Islet of Langerhans (tissue), 1 donor: ENCODE measurements around the gene PSAPL1.
"Not testable (repeated sequence)": the region's sequence is repeated elsewhere in the genome, so short reads cannot be mapped to it uniquely, and the experiment has no call there.

Source experiments
- FAIRE-seq: peaks from one replicate; lab custom pipeline; 2011; peaks lifted over from hg19 to GRCh38; lab: Jason Lieb, UNC

Gene PSAPL1

GRCh38 chr4:7458066-7458425 lies 23.3 kb upstream of the PSAPL1 start:
- FAIRE-seq, result no peak

DNA sequence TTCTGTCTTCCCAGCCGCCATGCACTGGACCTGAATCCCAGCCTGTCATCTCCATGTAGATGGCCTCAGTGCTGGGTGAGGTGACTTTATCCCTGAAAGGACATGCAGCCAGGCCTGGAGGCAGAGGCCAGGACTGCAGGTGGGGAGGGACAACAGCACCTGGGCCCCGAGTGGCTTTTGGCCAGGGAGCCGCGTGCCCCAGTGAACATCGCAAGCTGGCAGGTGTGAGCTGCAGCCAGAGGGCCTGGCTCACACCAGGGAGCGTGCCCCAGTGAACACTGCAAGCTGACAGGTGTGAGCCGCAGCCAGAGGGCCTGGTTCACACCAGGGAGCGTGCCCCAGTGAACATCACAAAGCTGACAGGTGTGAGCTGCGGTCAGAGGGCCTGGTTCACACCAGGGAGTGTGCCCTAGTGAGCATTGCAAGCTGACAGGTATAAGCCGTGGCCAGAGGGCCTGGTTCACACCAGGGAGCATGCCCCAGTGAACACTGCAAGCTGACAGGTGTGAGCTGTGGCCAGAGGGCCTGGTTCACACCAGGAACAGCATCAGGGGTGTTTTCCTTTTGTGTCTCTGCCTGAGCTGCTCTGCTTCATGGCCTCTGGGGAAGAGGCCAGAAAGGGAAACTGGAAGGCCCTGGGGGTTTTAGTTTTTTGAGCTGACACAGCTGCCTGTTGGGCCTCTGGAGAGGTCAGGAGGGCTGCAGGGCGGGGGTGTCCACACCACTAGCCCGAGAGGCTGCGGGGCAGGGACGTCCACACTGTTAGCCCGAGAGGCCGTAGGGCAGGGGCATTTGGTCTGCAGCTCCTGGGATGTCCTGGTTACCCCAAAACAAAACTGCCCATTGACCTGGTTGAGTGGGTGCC lies 22.7 kb upstream of the PSAPL1 start:
- FAIRE-seq, result no peak

DNA sequence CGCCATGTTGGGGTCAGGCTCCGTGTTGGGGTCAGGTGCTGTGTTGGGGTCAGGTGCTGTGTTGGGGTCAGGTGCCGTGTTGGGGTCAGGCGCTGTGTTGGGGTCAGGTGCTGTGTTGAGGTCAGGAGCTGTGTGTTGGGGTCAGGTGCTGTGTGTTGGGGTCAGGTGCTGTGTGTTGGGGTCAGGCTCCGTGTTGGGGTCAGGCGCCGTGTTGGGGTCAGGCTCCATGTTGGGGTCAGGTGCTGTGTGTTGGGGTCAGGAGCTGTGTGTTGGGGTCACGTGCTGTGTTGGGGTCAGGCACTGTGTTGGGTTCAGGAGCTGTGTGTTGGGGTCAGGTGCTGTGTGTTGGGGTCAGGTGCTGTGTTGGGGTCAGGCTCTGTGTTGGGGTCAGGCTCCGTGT lies 18.1 kb upstream of the PSAPL1 start:
- FAIRE-seq, result not testable (repeated sequence)

DNA sequence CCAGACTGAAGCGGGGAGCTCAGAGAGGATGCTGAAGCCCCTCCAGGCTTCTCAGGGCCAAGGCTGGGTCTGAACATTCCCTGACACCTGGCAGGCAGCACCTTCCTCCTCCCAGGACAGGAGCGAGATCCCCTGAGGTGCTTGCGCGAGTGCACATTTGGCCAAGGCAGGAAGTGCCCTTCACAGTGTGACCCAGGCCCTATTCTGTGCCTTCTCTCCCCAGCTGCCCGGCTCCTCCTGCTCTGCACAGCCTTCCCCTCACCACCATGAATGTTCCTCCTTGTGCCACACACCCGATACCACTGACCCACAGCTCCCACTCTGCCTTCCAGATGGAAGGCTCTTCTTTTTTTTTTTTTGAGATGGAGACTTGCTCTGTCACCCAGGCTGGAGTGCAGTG lies 17.1 kb upstream of the PSAPL1 start:
- no peak for FAIRE-seq

- FAIRE-seq, result no peak
These were observed 16.7 kb upstream of the PSAPL1 start for GRCh38 chr4:7451434-7451789.

DNA sequence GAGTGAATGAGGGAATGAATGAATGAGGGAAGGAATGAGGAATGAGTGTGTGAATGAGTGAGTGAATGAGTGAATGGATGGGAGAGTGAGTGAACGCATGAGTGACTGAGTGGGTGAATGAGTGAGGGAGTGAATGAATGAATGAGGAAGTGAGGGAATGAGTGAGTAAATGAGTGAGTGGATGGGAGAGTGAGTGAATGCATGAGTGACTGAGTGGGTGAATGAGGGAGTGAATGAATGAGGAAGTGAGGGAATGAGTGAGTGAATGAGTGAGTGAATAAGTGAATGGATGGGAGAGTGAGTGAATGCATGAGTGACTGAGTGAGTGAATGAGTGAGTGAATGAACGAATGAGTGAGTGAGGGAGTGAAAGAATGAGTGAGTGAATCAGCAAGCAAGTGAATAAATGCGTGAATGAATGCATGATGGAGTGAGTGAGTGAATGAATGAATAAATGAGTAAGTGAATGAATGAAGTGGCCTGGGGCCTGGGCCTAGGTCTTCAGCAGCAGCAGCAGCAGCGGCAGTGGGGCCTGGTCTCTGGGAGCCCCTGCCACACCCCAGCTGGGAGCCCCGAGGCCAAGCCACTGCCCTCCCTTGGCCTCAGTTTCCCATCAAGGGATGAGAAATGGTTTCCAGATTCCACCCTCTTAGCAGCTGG lies 16.2 kb upstream of the PSAPL1 start:
- no peak for FAIRE-seq

DNA sequence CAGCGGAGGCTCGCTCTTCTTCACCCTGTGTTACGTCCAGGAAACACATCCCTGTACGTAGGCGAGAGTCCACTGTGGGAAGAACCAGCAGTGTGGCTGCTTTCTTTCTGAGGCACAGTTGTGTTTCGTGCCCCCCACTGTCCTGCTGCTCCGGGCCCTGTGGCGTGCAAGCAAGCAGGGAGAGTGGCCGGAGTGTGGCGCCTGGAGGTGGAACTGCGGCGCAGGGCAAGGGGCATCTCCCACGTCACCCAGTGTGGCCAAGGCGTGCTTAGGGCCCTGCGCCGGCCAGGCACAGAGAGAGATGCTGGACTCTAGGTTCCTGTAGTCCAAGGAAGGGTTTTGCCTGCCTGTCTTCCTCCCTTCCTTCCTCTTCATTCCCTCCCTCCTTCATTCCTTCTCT lies 13.3 kb upstream of the PSAPL1 start:
- no peak for FAIRE-seq

DNA sequence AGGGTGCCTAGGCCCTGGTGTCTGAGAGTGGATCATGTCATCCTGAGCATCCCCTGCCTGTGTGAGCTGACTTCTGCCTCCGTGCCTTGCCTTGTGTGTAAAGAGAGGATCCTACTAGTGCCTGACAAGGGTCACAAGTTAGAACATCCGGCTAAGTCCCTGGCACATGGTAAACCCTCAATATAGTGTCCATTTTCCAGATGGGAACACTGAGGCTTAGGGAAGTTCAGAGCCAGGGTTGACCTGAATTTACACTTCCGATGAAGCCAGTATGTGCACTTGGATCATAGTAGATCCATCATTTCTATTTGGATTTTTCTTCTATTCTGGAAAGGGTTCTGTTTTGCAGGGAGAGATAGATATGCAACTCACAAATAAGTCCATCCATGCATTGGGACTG lies 12.5 kb upstream of the PSAPL1 start:
- no peak for FAIRE-seq

DNA sequence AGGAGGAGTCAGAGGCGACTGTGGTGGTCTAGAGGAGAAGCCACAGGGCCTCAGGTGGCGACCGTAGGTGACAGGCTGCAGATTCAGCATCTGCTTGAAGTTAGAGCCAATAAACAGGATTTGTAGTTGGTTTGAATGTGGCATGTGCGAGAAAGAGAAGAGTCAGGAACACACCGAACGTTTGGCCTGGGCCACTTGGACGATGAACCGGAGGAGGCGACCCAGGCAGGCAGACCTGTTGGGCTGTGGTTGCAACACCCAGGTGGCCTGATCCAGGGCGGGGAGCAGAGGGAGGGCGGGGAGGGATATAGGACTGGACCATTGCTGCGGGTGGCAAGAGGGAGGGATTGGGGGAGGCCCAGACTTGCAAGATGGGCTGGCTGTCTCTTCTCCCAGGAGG lies 10.0 kb upstream of the PSAPL1 start:
- FAIRE-seq, result no peak

- FAIRE-seq, result no peak
These were observed 9.6 kb upstream of the PSAPL1 start for GRCh38 chr4:7444314-7444713.

DNA sequence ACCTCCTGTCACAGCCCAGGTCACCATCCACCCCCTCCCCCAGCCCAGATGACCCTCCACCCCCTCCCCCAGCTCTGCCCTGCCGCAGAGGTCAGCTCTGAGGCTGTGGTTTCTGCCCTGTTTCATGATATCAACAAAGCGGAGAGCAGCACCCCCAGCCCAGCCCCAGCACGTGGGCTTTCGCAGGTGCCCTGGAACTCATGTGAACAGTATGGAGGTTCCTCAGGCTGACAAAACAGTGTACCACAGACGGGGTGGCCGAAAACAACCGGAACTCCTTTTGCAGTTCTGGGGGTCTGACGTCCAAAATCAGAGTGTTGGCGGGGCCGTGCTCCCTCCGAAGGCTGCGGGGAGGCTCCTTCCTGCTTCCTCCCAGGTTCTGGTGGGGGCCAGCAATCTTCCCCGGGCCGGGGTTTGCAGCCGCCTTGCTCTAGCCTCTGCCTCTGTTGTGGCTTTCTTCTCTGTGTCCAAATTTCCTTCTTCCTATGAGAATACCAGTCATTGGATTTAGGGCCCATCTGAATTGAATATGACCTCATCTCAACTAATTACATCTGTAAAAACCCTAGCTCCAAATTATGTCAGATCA lies 7.9 kb upstream of the PSAPL1 start:
- FAIRE-seq, result no peak

- no peak for FAIRE-seq
These were observed 6.5 kb upstream of the PSAPL1 start for GRCh38 chr4:7441201-7441600.

- no peak for FAIRE-seq
These were observed 5.0 kb upstream of the PSAPL1 start for GRCh38 chr4:7439699-7440098.

GRCh38 chr4:7436256-7436655 lies 1.5 kb upstream of the PSAPL1 start:
- no peak for FAIRE-seq

DNA sequence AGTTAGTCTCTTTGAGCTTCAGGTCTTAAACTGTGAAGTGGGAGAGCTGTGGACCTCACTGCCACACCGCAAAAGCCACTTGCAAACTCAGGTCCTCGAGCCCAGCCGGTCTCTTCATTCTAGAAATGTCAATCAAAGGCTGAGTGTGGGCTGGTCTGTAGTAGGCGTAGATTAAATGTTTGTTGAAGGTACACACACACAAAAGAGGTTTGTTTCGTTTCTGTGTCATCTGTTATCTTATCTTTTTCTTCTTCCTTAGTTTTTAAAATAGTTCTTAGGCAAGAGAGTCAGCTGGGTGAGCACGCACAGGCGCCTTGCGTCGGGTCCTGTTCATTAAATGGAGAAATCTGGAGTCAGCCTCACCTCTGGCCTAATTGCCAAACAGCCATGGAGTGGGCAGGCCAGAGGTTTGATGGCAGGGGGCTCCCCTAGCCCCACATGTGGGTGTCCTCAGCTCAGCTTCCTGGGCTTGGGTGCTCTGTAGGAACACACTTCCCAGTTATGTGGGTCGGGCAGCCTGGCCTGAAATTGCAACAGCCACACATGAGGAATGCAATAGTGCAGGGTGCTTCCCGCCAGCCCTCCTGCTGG lies 836 bp upstream of the PSAPL1 start:
- FAIRE-seq, result no peak

DNA sequence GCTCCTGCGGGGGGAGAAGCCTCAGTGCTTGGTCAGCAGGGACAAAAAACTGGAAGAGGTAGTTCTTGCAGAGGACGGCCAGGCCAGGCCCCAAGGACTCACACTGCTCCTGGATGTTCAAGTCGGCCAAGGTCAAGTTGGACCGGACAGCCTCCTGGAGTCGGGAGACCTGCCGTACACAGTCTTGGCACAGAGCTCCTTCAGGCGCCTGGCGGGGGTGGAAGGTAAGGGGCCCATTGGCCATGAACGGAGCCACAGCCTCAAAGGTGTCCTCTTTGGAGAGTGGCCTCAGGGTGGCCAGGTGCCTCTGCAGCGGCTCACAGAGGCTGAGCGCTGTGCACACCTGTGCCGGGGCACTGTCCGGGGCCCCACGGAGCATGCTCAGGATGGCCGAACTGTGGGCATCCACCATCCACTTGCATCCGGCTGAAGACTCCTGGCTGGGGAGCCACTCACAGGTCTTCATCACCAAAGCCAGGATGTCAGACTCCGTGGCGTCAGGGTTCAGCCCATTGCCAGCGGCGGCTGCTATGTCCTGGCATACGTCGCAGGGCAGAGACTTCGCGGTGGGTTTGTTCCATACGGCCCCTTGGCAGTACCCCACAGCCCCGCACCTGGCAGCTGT lies 477 bp downstream of the PSAPL1 start:
- FAIRE-seq, result no peak

DNA sequence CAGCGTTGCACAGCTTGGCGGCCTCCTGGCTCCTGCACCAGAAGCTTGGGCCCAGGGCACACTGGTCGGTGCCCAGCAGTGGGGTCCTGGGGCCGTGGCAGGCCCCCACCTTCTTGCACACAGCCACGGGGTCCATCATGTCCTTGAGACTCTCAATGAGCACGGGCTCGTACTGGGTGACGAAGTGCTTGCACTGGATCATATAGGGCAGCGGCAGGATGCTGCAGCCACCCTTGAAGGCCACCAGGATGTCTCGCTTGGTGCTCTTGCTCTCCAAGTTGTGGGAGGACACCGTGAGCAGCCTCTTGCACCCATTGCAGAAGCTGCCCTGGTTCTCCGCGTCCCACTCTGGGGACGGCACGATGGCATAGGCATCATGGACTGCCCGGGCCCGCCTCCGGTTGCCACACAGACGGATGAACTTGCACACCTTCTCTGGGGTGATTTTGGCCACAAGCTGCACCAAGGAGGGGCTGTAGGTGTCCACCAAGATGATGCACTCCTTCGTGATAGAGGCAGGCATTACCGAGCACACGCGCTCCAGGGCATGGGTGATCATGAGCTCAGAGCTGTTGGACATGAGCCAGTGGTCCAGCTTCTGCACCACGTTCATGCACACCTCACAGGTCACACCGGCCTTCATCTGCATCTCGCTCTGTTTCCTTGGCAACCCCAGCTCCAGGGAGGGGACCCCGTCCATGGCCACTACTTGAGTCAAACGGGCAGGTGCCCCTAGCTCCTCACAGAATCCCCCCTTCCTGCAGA lies 1.2 kb downstream of the PSAPL1 start:
- no peak for FAIRE-seq

DNA sequence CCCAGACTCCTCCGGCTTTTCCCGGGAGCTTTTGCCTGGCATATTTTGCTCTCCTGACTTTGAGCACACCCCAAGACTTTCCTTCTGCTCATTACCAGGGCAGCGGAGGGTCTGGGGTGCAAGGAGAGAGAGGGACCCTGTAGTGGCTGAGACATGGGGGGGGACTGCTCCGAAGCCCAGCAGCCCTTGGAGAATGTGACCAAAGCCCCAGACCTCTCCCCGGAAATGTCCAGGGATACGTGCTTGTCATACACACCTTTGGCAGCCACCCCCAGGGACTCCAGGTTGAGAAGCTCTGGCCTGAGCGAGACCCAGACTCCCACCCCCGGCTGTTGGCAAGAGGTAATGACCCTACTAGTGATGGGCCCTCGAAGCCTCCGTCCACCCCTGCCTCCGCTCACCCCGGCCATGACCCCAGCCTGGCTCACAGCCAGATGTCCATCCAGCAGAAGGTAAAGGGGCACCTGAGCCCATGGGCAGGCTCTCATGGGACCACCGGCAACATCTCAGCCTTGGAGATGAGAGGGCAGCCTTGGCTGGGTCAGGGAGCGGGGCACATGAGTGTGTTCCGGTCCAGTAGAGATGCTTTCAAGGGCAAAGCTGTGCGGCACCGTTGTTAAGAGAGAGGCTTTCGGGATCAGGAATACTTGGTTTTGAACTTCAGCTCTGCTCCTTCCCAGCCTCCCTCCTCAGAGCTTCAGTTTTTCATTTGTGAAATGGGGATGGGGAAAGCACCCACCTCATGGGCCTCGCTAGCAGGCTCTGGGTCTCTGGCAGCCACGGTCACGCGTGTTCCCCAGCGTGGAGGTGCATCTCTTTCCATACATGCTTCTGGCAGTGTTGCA lies 2.0 kb downstream of the PSAPL1 start:
- no peak for FAIRE-seq

GRCh38 chr4:7431696-7432530 lies 2.8 kb downstream of the PSAPL1 start:
- no peak for FAIRE-seq
